ENCODE results near the gene EIF4G3.
"Not testable (repeated sequence)": the region's sequence is repeated elsewhere in the genome, so short reads cannot be mapped to it uniquely, and the experiment has no call there.

EIF4G3 gene

DNA sequence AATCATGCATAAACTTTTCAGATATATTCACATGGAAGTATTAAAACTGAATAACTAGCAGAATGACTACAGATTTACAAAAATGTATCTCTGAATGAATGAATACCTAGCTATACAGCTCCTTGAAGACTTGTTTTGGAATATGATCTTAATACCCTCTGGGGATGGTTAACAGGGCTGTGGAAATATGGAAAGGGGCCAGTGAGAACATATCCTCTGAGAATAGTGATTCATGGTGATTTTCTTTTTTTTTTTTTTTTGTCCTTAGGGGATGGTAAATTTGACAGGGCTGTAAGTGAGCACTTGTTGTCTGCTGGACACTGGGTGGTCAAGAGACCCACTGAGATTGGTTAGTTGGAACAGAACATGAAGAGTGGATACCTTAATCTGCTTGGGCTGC lies 308.9 kb downstream of the EIF4G3 start:
- no peak for DNase-seq

- DNase-seq, result no peak
Observed at GRCh38 chr1:20867062-20867461, 309.6 kb downstream of the EIF4G3 start.

DNA sequence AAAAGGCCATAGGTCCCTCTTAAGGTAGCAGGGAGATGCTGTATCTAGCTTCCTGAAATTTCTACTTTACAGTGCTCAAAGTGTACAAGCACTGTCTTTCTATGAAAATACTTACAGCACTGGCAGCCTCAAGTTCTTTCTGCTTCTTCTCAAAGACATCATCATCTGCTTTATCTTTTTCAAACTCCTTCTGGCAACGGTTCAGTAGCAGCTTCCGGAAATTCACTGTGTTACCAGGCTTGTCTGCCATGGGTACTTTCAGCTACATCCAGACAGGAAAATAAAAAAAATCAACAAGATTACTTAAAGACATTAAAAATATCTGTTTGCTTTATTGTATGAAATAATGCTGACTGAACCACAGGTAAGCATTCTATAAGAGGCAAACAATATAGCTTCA lies 311.7 kb downstream of the EIF4G3 start:
- DNase-seq, result no peak

GRCh38 chr1:20854529-20854928 lies 322.2 kb downstream of the EIF4G3 start:
- DNase-seq, result no peak

DNA sequence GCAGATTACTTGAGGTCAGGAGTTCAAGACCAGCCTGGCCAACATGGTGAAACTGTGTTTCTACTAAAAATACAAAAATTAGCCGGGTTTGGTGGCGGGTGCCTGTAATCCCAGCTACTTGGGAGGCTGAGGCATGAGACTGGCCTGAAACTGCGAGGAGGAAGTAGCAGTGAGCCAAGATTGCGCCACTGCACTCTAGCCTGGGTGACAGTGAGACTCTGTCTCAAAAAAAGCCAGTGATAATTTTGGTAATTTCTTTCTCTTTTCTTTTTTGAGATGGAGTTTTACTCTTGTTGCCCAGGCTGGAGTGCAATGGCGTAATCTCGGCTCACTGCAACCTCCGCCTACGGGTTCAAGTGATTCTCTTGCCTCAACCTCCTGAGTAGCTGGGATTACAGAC lies 324.9 kb downstream of the EIF4G3 start:
- DNase-seq, result not testable (repeated sequence)

DNA sequence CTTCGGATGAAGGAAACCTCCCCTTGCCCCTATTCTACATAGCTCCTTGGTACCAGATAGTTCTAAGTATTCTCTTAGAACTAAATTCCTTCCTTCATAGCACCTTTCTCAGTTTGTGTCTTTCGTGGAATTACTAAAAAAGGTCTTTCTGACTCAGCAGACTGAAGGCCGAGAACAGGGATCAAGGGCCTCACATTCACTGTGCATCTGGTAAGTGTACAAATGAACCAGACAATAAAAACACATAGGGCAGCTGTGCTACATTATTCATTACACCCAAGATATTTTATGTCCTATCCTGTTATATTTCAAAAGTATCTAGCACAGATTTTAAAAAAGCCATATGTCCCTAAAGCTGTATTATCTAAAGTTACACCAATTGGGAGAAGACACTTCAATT lies 326.7 kb downstream of the EIF4G3 start:
- no peak for DNase-seq

GRCh38 chr1:20849100-20849499 lies 327.6 kb downstream of the EIF4G3 start:
- no peak for DNase-seq

DNA sequence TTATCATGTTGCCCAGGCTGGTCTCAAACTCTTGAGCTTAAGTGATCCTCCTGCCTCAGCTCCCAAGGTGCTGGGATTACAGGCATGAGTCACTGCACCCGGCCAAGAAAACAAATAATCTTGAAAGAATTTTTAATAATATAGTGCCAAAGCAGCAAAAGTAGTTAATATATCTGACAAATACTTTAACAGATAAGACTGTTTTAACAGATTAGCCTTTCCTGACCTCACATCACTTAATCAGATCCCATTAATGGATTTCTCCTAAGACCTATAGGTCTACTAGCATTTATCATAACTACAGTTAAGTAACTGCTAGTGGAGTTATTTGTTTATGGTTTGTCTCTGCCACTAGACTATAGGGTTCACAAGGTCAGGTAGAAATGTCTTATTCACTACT lies 328.5 kb downstream of the EIF4G3 start:
- DNase-seq, result no peak

DNA sequence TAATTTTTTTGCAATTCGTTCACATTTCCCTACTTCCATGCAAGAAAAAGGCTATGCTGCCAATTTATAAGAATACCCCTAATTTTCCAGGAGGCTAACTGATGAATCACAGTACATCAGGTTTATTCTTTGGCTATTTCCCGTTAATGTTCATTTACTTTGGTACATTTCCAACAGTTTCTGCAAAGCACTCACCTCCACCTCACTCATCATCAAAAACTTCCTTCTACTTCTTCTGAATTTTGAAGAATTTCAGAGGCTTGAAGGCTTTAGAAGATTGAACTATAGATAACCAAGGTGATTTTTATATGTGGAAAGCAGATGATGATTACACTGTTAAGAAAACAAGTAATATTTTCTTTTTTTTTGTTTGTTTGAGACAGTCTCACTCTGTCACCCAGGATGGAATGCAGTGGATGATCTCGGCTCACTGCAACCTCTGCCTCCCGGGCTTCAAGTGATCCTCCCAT lies 329.1 kb downstream of the EIF4G3 start:
- DNase-seq, result no peak

DNA sequence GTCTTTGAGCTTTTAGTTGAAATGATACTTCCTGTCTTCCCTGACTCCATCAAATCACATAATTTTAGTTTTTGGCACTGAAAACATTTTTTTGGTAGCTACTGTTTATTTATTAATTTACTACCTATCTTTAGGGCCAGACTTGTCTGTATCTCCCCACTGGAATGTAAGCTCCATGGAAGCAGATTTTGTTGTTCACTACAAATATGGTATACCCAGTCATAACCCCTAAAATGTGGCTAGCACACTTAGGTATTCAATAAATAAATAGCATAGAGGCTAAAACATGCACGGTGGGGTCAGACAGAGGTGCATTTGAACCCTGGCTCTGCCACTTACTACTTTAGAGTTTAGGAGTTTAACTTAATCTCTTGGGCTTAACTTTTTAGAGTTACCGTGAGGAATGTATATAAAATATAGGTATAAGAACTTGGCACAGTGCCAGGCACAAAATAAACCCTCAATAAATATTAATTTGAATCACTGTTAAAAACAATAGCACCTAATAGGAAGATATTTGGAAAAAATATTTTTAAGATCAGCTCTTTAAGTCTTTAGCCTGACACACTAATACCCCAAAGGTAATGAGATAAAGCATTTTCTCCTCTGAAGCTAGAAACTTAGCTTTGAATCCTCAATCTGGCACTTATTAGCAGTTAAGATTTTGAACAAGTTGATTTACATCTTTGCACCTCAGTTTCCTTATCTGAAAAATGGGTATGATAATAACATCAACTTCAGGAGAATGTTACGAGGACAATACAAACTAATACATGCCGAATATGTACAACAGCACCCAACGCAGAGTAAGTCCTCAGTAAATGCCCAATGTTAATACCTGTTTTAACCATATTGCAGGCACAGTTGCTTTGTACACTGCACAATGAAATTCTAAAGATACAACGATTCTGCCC lies 330.0 kb downstream of the EIF4G3 start:
- DNase-seq, result no peak

- no peak for DNase-seq
Observed at GRCh38 chr1:20840731-20841130, 336.0 kb downstream of the EIF4G3 start.

- no peak for DNase-seq
Observed at GRCh38 chr1:20837554-20838192, 339.0 kb downstream of the EIF4G3 start.

GRCh38 chr1:20836230-20836629 lies 340.5 kb downstream of the EIF4G3 start:
- no peak for DNase-seq

DNA sequence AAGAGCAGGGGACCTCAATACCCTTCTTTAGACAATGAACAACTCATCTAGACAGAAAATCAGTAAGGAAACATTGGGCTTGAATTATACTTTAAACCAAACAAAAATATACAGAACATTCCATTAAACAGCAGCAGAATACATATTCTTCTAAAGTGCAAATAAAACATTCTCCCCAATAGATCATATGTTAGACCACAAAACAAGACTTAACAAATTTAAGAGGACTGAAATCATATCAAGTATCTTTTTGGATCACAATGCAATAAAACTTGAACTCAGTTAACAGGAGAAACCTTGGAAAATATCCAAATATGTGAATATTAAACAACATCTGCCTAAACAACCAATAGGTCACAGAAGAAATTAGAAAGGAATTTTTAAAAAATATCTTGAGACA lies 341.9 kb downstream of the EIF4G3 start:
- no peak for DNase-seq

GRCh38 chr1:20834192-20834591 lies 342.5 kb downstream of the EIF4G3 start:
- DNase-seq, result no peak

- DNase-seq, result no peak
Observed at GRCh38 chr1:20830378-20830777, 346.3 kb downstream of the EIF4G3 start.

- DNase-seq, result no peak
Observed at GRCh38 chr1:20829946-20830345, 346.8 kb downstream of the EIF4G3 start.

GRCh38 chr1:20829531-20829930 lies 347.2 kb downstream of the EIF4G3 start:
- no peak for DNase-seq

GRCh38 chr1:20823845-20824244 lies 352.9 kb downstream of the EIF4G3 start:
- DNase-seq, result no peak

GRCh38 chr1:20821466-20821865 lies 355.2 kb downstream of the EIF4G3 start:
- no peak for DNase-seq

GRCh38 chr1:20819818-20820217 lies 356.9 kb downstream of the EIF4G3 start:
- DNase-seq, result no peak

- no peak for DNase-seq
Observed at GRCh38 chr1:20814534-20814871, 362.2 kb downstream of the EIF4G3 start.

GRCh38 chr1:20811916-20812315 lies 364.8 kb downstream of the EIF4G3 start:
- DNase-seq, result no peak

DNA sequence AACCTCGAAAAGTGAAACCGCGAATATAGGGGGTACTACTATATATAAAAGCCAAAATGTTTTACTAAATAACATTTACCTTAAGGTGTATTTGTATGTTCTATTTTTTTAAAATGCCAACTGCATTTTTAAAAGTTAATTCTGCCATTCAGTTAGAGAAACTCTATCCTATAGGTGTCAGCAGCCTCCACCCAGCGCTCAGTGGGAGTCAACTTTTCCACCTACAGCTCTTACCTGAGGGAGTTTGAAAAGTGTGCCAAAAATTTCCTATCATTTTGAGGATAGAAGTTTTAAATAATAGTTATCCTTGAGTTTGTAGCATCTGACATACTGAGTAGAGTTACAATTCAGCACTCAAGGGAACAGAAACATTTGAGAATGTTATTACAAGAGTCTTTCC lies 383.5 kb downstream of the EIF4G3 start:
- DNase-seq, result no peak

DNA sequence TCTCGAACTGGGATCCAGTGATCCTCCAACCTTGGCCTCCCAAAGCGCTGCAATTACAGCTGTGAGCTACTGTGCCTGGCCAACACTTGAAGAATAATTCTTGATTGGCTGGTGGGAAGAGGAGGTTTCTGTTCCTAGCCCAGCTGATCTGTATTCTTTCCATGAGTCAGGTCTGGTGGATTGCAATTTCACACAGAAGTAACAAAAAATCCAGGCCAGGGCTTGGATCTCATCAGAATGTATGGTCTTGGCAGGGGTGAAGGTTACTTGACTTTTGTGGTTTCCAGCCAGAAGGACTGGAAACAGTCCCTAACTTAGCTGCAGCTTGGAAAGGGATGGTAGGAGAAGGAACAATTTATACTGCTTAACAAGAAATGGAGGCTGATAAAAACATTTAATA lies 384.5 kb downstream of the EIF4G3 start:
- no peak for DNase-seq

Measured in CD4-positive, alpha-beta T cell treated with Interleukin-4 for 4 hours (primary cell).